CD4-positive, alpha-beta T cell treated with Interleukin-15 for 1 hour (primary cell): ENCODE measurements around the gene BMP8B.
"Not testable (repeated sequence)": the region's sequence is repeated elsewhere in the genome, so short reads cannot be mapped to it uniquely, and the experiment has no call there.

ENCODE experiments used
- DNase-seq: peaks from one replicate; pipeline ENCODE4 v3.0.0-alpha.2; 2020

BMP8B gene

GRCh38 chr1:39788758-39789570 is at the start of gene BMP8B:
Gene BMP8B (minus strand): TSS chr1:39788865. CDS start chr1:39788485, 380 bp downstream.
- DNase-seq, result peak; percentile 60

- DNase-seq, result no peak
These were observed 48.0 kb upstream of the BMP8B start for GRCh38 chr1:39836595-39837110.

- no peak for DNase-seq
These were observed 47.4 kb upstream of the BMP8B start for GRCh38 chr1:39835935-39836594.

- DNase-seq, result no peak
These were observed 46.4 kb upstream of the BMP8B start for GRCh38 chr1:39835110-39835509.

- no peak for DNase-seq
These were observed 45.1 kb upstream of the BMP8B start for GRCh38 chr1:39833621-39834385.

- no peak for DNase-seq
These were observed 44.5 kb upstream of the BMP8B start for GRCh38 chr1:39833121-39833520.

GRCh38 chr1:39832294-39832693 is 43.6 kb upstream of the BMP8B start:
- DNase-seq, result no peak

- no peak for DNase-seq
These were observed 41.3 kb upstream of the BMP8B start for GRCh38 chr1:39829791-39830533.

- no peak for DNase-seq
These were observed 40.1 kb upstream of the BMP8B start for GRCh38 chr1:39828734-39829133.

- not testable (repeated sequence) for DNase-seq
These were observed 39.6 kb upstream of the BMP8B start for GRCh38 chr1:39828255-39828654.

- no peak for DNase-seq
These were observed 38.5 kb upstream of the BMP8B start for GRCh38 chr1:39827201-39827600.

GRCh38 chr1:39826583-39826982 is 37.9 kb upstream of the BMP8B start:
- no peak for DNase-seq

GRCh38 chr1:39825432-39825941 is 36.8 kb upstream of the BMP8B start:
- no peak for DNase-seq

GRCh38 chr1:39823450-39823849 is 34.8 kb upstream of the BMP8B start:
- not testable (repeated sequence) for DNase-seq

- no peak for DNase-seq
These were observed 33.5 kb upstream of the BMP8B start for GRCh38 chr1:39822146-39822545.

GRCh38 chr1:39819091-39819812 is 30.6 kb upstream of the BMP8B start:
- no peak for DNase-seq

- DNase-seq, result no peak
These were observed 29.8 kb upstream of the BMP8B start for GRCh38 chr1:39818482-39818881.

GRCh38 chr1:39817091-39817932 is 28.6 kb upstream of the BMP8B start:
- DNase-seq, result peak; percentile 84

- peak; percentile 63 for DNase-seq
These were observed 27.9 kb upstream of the BMP8B start for GRCh38 chr1:39816415-39817090.

GRCh38 chr1:39812913-39813312 is 24.2 kb upstream of the BMP8B start:
- no peak for DNase-seq
